ENCODE data around the gene TRMO.

TRMO gene

GRCh38 chr9:97900738-97901565, 21.3 kb downstream of the TRMO start:
- DNase-seq, result peak; percentile 45

GRCh38 chr9:97900103-97900737, 22.1 kb downstream of the TRMO start:
- peak; percentile 47 for DNase-seq

- DNase-seq, result peak; percentile 12
Observed at GRCh38 chr9:97895695-97896332, 26.5 kb downstream of the TRMO start.

GRCh38 chr9:97895211-97895610, 27.1 kb downstream of the TRMO start:
- peak; percentile 43 for DNase-seq

- no peak for DNase-seq
Observed at GRCh38 chr9:97892421-97892820, 29.9 kb downstream of the TRMO start.

- DNase-seq, result no peak
Observed at GRCh38 chr9:97891736-97892135, 30.6 kb downstream of the TRMO start.

GRCh38 chr9:97889941-97890887, 32.1 kb downstream of the TRMO start:
- no peak for DNase-seq

- no peak for DNase-seq
Observed at GRCh38 chr9:97880336-97880735, 42.0 kb downstream of the TRMO start.

- DNase-seq, result no peak
Observed at GRCh38 chr9:97876061-97876460, 46.2 kb downstream of the TRMO start.

GRCh38 chr9:97875111-97875510, 47.2 kb downstream of the TRMO start:
- no peak for DNase-seq

- DNase-seq, result no peak
Observed at GRCh38 chr9:97874624-97875023, 47.7 kb downstream of the TRMO start.

GRCh38 chr9:97873882-97874281, 48.4 kb downstream of the TRMO start:
- no peak for DNase-seq

GRCh38 chr9:97873425-97873824, 48.9 kb downstream of the TRMO start:
- no peak for DNase-seq

- no peak for DNase-seq
Observed at GRCh38 chr9:97868859-97869258, 53.4 kb downstream of the TRMO start.

GRCh38 chr9:97866848-97867247, 55.5 kb downstream of the TRMO start:
- no peak for DNase-seq

- no peak for DNase-seq
Observed at GRCh38 chr9:97866300-97866699, 56.0 kb downstream of the TRMO start.

GRCh38 chr9:97864396-97864795, 57.9 kb downstream of the TRMO start:
- DNase-seq, result no peak

GRCh38 chr9:97863314-97863713, 59.0 kb downstream of the TRMO start:
- DNase-seq, result no peak

GRCh38 chr9:97861148-97861475, 61.2 kb downstream of the TRMO start:
- DNase-seq, result no peak

GRCh38 chr9:97860451-97861147, 61.7 kb downstream of the TRMO start:
- DNase-seq, result no peak

- no peak for DNase-seq
Observed at GRCh38 chr9:97859346-97859745, 63.0 kb downstream of the TRMO start.

GRCh38 chr9:97858826-97859225, 63.5 kb downstream of the TRMO start:
- DNase-seq, result no peak

GRCh38 chr9:97858393-97858713, 63.9 kb downstream of the TRMO start:
- no peak for DNase-seq

Measured in fibroblast of skin of right biceps (primary cell).